Hepatocyte (in vitro differentiated cells): ENCODE data around the gene EIF5A2. TPM values are rescaled to one million over a fixed set of nuclear protein-coding genes. Genes with fewer than 3 reads are reported as not detected.
"Not testable (repeated sequence)": the region's sequence is repeated elsewhere in the genome, so short reads cannot be mapped to it uniquely, and the experiment has no call there.

Experiments used
- DNase-seq: peaks from one replicate; pipeline ENCODE4 v3.0.0-alpha.2; 2016; ENCODE audit warnings: low spot score
- H2AFZ ChIP-seq: fragments of 200-600 bp; sonication (generic); 2 replicates; pipeline ENCODE4 v1.6.0; 2016; ENCODE audit warnings: antibody characterized with exemption, mild to moderate bottlenecking
- H3K27ac ChIP-seq: fragments of 200-600 bp; sonication (generic); 2 replicates; pipeline ENCODE4 v1.5.1; 2016; ENCODE audit warnings: mild to moderate bottlenecking
- H3K27me3 ChIP-seq: fragments of 200-600 bp; sonication (generic); 2 replicates; pipeline ENCODE4 v1.6.1; 2016
- H3K36me3 ChIP-seq: fragments of 200-600 bp; sonication (generic); replicated peaks from 2 replicates; pipeline ENCODE4 v1.5.1; 2016; ENCODE audit warnings: low read depth; ENCODE audit not compliant: insufficient read depth
- H3K4me1 ChIP-seq: fragments of 200-600 bp; sonication (generic); 2 replicates; pipeline ENCODE4 v1.5.1; 2016; ENCODE audit warnings: mild to moderate bottlenecking, moderate library complexity; ENCODE audit not compliant: insufficient read depth
- H3K4me2 ChIP-seq: fragments of 200-600 bp; sonication (generic); 2 replicates; pipeline ENCODE4 v1.6.0; 2016
- H3K4me3 ChIP-seq: fragments of 200-600 bp; sonication (generic); 2 replicates; pipeline ENCODE4 v1.5.1; 2016; ENCODE audit warnings: mild to moderate bottlenecking
- H3K79me2 ChIP-seq: fragments of 200-600 bp; sonication (generic); 2 replicates; pipeline ENCODE4 v1.6.0; 2017; ENCODE audit warnings: mild to moderate bottlenecking
- H3K9me2 ChIP-seq: fragments of 200-600 bp; sonication (generic); replicated peaks from 2 replicates; pipeline ENCODE4 v1.6.0; 2017; ENCODE audit warnings: mild to moderate bottlenecking; ENCODE audit not compliant: insufficient read depth
- H3K9me3 ChIP-seq: fragments of 200-600 bp; sonication (generic); 2 replicates; pipeline ENCODE4 v1.5.1; 2016; ENCODE audit warnings: low read depth, mild to moderate bottlenecking
- H4K20me1 ChIP-seq: fragments of 200-600 bp; sonication (generic); 2 replicates; pipeline ENCODE4 v1.6.0; 2016; ENCODE audit warnings: mild to moderate bottlenecking; ENCODE audit not compliant: insufficient read depth, poor library complexity, severe bottlenecking
- EZH2 ChIP-seq: fragments of 200-600 bp; sonication (generic); IDR thresholded peaks from 2 replicates; pipeline ENCODE4 v1.6.1; 2016; ENCODE audit warnings: antibody characterized with exemption, mild to moderate bottlenecking, borderline replicate concordance
- EZH2phosphoT487 ChIP-seq: fragments of 200-600 bp; sonication (generic); IDR thresholded peaks from one replicate; pipeline ENCODE4 v1.6.1; 2018; ENCODE audit warnings: antibody characterized with exemption, mild to moderate bottlenecking, low read depth, moderate library complexity; ENCODE audit not compliant: unreplicated experiment, severe bottlenecking
- WGBS: methylation state at CpG from one replicate; pipeline ENCODE4 v1.1.6; 2016; ENCODE audit warnings: low lambda C conversion rate; ENCODE audit errors: missing lambda C conversion rate; 5-methylcytosine and 5-hydroxymethylcytosine counted together
- polyA plus RNA-seq: library from polyadenylated mRNA; unstranded; fragments of >200 nt; fragmentation: Nextera tagmentation; extraction: Ambion mirVana; gene quantifications from 2 replicates; pipeline ENCODE4 v1.2.1, GENCODE V29; 2016
- total RNA-seq: library from RNA; depleted of rRNA; stranded (reverse); fragments of >200 nt; gene quantifications from 2 replicates; pipeline ENCODE4 v1.2.3, GENCODE V29; 2014
- TF ChIP-seq, protein P1 (sequence below): fragments of 200-600 bp; sonication (generic); IDR thresholded peaks from 2 replicates; pipeline ENCODE4 v1.5.1; 2016; ENCODE audit warnings: antibody characterized with exemption, mild to moderate bottlenecking; ENCODE audit not compliant: poor library complexity

Gene EIF5A2
- total and polyA plus RNA-seq, 2 experiments from 2014 or later: 4.5 to 5.3 TPM

- Histone ChIP-seq H3K4me1 (no peaks in the 10 kb centered on the region), H3K4me2 (no peak overlapping the region), H3K27ac (no peak overlapping the region), H4K20me1 (no peaks in the 10 kb centered on the region), H3K4me3 (no peak overlapping the region), H3K9me3 (peaks cover 5% of the 10 kb centered on the region), H3K36me3 (no peaks in the 10 kb centered on the region), H3K9me2 (no peaks in the 10 kb centered on the region), H3K79me2 (peaks cover 3% of the 10 kb centered on the region), H3K27me3 (no peaks in the 10 kb centered on the region), H2AFZ (no peak overlapping the region)
- 91% methylated on average over 2 of the region's 2 CpGs for WGBS
- TF ChIP-seq EZH2 (no peak), EZH2phosphoT487 (no peak)
- TF ChIP-seq, protein P1, sequence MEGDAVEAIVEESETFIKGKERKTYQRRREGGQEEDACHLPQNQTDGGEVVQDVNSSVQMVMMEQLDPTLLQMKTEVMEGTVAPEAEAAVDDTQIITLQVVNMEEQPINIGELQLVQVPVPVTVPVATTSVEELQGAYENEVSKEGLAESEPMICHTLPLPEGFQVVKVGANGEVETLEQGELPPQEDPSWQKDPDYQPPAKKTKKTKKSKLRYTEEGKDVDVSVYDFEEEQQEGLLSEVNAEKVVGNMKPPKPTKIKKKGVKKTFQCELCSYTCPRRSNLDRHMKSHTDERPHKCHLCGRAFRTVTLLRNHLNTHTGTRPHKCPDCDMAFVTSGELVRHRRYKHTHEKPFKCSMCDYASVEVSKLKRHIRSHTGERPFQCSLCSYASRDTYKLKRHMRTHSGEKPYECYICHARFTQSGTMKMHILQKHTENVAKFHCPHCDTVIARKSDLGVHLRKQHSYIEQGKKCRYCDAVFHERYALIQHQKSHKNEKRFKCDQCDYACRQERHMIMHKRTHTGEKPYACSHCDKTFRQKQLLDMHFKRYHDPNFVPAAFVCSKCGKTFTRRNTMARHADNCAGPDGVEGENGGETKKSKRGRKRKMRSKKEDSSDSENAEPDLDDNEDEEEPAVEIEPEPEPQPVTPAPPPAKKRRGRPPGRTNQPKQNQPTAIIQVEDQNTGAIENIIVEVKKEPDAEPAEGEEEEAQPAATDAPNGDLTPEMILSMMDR: no peak
- DNase-seq: no peak
Measured at GRCh38 chr3:170905862-170906261, 2.6 kb downstream of the EIF5A2 start.

DNA sequence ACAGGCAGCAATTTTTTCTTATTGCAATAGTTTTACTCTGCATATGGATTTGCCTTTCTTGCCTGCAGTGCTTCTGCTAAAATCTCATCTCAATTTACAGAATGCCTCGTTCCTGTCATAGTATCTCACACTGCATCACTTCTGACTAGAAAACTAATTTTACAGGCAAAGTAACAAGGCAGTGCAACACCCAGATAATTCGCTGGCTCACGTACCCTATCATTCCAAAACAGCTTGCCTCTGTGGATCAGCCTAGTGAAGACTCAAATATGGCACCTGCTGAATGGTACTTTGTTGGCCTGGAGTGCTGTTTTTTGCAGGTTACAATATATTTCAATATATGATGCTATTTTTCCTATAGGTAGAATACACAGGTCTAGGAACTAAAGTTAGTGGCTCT lies 5.3 kb downstream of the EIF5A2 start:
- H3K4me3 ChIP-seq: no peak overlapping the region
- H3K27ac ChIP-seq: no peak overlapping the region
- no peaks in the 10 kb centered on the region for H3K9me3 ChIP-seq
- no peak overlapping the region for H3K4me2 ChIP-seq
- no peaks in the 10 kb centered on the region for H3K4me1 ChIP-seq
- 93% methylated on average over 3 of the region's 3 CpGs for WGBS
- no peak for DNase-seq
- H3K9me2 ChIP-seq: no peaks in the 10 kb centered on the region
- H2AFZ ChIP-seq: no peak overlapping the region
- TF ChIP-seq EZH2phosphoT487 (no peak), EZH2 (no peak)
- TF ChIP-seq, protein P1: no peak
- peaks cover 3% of the 10 kb centered on the region for H3K79me2 ChIP-seq
- no peaks in the 10 kb centered on the region for H4K20me1 ChIP-seq
- no peaks in the 10 kb centered on the region for H3K27me3 ChIP-seq
- H3K36me3 ChIP-seq: no peaks in the 10 kb centered on the region

DNA sequence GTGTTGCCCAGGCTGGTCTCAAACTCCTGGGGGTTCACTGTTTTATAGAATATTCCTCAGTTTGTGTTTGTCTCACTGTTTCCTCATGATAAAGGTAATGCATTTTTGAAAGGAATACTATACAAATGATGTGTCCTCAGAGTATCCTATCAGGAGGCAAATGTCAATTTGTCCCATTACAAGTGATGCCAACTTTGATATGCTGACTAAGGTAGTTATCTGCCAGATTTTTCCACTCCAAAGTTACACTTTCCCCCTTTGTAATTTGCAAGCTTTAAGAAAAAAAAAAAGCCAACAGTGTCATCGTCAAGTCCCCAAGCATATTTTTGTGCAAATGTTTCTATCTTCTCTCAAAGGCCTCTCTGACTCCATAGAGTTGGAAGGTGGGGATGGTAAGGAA lies 9.0 kb downstream of the EIF5A2 start:
- H3K79me2 ChIP-seq: no peaks in the 10 kb centered on the region
- H3K9me3 ChIP-seq: no peaks in the 10 kb centered on the region
- no peak overlapping the region for H3K4me3 ChIP-seq
- WGBS: 92% methylated on average over 1 of the region's 1 CpG
- no peaks in the 10 kb centered on the region for H3K4me1 ChIP-seq
- H3K36me3 ChIP-seq: no peaks in the 10 kb centered on the region
- no peak for DNase-seq
- no peak overlapping the region for H3K4me2 ChIP-seq
- H3K9me2 ChIP-seq: no peaks in the 10 kb centered on the region
- H2AFZ ChIP-seq: no peak overlapping the region
- TF ChIP-seq EZH2 (no peak), EZH2phosphoT487 (no peak)
- TF ChIP-seq, protein P1: no peak
- no peak overlapping the region for H3K27ac ChIP-seq
- no peaks in the 10 kb centered on the region for H3K27me3 ChIP-seq
- H4K20me1 ChIP-seq: no peaks in the 10 kb centered on the region

- WGBS: 95% methylated on average over 2 of the region's 2 CpGs
Measured at GRCh38 chr3:170897978-170898377, 10.5 kb downstream of the EIF5A2 start.

GRCh38 chr3:170897199-170897598 lies 11.2 kb downstream of the EIF5A2 start:
- not testable (repeated sequence) for H3K27ac ChIP-seq, H3K27me3 ChIP-seq, H3K79me2 ChIP-seq, H3K9me2 ChIP-seq, H4K20me1 ChIP-seq, H3K4me2 ChIP-seq, DNase-seq, H3K4me3 ChIP-seq, H3K36me3 ChIP-seq, H2AFZ ChIP-seq, H3K4me1 ChIP-seq, H3K9me3 ChIP-seq
- WGBS: 95% methylated on average over 1 of the region's 1 CpG

More at GRCh38 chr3:170897978-170898377, 10.5 kb downstream of the EIF5A2 start:
- Histone ChIP-seq H3K27me3 (no peaks in the 10 kb centered on the region), H3K4me1 (no peaks in the 10 kb centered on the region), H2AFZ (no peak overlapping the region), H3K4me2 (no peak overlapping the region), H4K20me1 (no peaks in the 10 kb centered on the region), H3K9me3 (no peaks in the 10 kb centered on the region), H3K9me2 (no peaks in the 10 kb centered on the region), H3K79me2 (no peaks in the 10 kb centered on the region), H3K4me3 (no peak overlapping the region), H3K36me3 (no peaks in the 10 kb centered on the region), H3K27ac (no peak overlapping the region)
- no peak for DNase-seq
- no peak for TF ChIP-seq EZH2phosphoT487
- no peak for TF ChIP-seq EZH2
- TF ChIP-seq, protein P1: no peak
